GM11168 (cell line): ENCODE measurements around the gene RHBDD2.

Experiments
- in situ Hi-C: fragments of 300-500 bp; cut with MboI; formaldehyde crosslinking; loops from one replicate; pipeline ENCODE4 v1.12.0; 2022; ENCODE audit warnings: low sequenced_read_pairs; ENCODE audit not compliant: unreplicated experiment

Gene RHBDD2

DNA sequence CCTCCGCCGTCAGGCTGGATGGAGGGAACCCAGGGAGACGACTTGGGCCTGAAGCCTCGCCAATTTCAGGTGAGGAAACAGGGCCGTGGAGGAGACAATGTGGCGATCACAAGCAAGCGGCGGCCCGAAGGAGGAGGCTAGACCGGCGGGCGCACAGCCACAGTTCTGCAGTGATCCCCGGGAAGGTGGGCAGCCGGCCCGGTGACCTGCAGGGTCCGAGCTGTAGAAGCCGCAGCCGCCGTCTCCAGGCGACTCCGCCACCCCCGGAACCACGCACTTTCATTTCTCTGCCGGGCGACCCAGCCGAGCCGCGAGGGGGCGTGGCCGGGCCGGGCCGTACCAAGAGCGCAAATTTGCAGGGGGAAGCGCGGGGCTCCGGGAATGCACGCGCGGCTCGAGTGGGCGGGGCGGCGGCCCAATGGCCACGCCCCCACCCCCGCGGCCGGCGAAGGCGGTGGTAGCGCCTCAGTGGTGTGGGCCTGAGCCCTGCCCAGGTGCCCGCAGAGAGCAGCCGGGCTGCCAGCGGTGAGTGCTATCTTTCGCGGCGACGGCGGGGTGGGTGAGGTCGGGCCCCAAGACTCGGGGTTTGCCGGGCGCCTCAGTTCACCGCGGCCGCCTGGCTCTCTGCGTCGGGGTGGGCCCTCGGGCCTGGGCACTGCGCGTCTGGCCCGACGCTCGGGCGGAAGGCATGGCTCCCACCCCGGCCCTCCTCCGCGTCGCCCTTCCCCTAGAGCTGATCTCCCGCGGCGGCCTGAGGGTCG, 36.0 kb downstream of the RHBDD2 start, which contains the start of gene POR:
TSS of gene POR (plus strand) at position 501 of the 761 bp plus-strand sequence. CDS start 38,847 bp downstream, outside the sequence.
- in situ Hi-C loops: no loop called here

DNA sequence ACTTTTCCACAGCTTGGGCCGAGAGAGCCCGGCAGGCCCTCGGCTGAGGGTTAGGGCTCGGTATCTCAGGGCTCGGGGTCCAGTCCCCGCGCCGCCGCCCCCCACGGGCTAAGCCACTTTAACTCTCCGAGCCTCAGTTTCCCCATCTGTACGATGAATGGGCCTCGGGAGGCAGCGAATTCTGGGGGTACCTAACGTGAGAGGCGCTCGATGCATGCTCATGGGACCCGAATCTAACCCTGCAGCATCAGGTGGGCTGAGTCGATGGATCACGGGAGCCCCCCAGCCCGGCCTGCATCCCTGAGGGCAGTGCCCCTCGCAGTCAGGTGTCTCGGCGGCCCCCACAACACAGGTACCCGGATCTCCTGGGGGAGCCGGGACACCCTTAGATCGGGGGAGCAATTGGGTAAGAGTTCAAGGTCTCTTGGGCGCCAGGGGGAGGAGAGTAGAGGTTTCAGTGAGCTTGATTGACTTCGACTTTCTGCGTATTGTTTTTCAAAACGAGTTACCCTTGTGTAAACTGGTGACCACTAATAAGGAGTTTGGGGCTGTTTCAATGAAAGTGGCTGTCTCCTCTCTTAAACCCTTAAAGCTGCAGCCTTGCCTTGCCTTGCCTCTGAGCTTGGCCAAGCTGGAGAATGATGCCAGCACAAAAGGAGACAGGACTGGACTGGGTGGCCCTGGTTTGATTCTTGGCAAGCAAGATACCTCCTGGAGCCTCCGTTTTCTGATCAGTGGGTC, 36.8 kb downstream of the RHBDD2 start:
- in situ Hi-C loops: no loop called here

GRCh38 chr7:75916259-75916658, 37.4 kb downstream of the RHBDD2 start:
- in situ Hi-C loops: no loop called here

DNA sequence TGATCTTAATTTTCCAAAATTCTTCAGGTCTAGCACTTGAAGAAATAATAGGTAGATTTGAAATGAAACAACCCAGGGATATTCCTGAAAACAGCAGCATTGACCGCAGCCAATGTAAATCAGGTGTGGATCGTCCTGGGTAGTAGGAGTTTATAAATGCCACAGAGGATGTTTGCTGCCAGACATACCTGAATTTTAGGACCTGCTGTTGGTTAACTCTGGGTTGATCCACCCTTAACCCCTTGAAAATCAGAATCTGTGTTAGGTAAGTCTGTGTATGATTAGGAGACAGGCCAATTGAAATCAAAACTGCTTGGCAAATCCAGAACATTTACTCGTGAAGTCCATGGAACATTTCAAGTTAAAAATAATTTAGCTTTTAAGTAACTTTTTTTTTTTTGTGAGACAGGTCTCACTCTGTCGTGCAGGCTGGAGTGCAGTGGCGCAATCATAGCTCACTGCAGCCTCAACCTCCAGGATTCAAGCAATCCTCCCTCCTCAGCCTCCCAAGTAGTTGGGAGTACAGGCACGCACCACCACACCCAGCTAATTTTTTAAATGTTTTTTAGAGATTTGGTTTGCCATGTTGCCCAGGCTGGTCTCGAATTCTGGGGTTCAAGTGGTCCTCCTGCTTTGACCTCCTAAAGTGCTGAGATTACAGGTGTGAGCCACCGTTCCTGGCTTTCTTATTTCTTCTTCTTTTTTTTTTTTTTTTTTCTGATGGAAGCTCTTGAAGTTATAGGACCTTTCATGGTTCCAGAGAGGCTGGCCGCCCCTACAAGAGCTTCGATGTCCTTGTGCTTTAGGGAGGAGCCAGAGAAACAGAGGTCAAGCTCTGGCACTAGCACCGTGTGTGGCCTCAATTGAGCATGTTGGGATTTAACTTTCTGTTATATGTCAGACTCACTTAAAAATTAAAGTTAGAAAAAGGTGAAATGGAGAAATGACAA, 38.1 kb downstream of the RHBDD2 start:
- in situ Hi-C loops: no loop called here

DNA sequence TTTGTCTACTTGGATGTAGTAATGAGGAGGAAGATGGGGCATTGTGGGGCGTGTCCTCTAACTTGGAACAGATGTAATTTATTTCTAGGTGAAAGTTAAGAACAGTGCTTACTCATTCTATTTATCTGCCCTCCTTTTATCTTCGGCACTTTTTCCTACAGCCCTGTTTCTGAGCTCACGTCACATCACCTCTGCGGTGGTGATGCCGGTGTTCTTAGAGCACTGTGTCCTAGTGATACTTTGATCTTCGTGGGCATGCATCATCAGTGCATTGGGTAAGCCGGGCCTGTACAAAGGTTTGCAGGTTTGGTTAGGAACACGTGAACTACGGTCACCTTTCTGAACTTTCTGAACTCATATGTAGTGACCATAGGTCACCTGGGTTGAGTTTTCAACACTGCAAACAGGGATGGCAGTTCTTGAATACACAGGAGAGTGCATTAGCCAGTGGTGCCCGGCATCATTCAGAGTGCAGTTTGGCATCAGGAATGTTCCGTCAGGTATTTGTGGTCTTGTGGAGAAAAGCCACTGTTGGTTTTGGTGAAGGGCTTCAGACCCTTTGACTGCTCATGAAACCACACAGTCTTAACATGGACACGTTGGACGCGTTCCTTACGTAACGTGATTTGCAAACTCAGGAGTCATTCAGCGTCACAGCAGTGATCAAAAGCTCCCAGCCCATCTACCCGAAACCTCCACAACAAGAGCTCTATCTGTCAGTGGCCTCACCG, 41.8 kb downstream of the RHBDD2 start:
- in situ Hi-C loops: no loop called here

DNA sequence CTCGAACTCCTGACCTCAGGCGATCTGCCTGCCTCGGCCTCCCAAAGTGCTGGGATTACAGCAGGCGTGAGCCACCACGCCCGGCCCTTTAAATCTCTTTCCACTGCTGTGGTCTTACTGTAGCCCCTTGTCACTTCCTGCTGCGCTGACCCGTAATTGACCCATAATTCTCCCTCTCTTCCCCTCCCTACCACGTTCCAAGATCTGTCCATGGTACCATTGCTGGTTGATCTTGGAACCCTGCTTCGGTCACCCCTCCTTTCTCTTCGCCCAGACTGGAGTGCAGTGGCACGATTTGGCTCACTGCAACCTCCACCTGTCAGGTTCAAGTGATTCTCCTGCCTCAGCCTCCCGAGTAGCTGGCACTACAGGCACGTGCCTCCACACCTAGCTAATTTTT, 42.6 kb downstream of the RHBDD2 start:
- in situ Hi-C loops: no loop called here

DNA sequence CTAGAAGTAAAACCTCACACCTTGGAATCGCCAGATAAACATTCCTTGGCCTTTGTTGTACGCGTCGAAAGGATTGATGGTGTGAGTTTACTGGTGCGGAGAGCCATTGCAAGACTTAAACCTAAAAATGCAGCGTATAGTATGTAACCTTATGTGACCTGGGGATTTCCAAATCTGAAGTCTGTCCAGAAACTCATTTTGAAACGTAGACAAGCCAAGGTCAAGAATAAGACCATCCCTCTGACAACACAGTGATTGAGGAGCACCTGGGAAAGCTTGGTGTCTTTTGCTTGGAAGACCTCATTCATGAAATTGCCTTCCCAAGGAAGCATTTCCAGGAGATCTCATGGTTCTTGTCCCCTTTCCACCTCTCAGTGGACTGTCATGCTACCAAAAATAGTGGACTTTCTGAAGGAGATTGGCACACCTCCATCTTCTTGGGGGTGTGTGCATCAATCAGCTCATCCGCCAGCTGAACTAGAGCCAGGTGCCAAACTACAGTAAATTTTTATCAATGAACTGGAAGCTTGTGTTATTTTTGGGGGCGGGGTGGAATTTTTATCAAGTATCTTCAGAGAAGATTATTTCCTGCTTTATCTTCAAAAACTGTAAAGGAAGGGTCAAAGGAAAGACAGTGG, 44.3 kb downstream of the RHBDD2 start:
- in situ Hi-C loops: no loop called here

DNA sequence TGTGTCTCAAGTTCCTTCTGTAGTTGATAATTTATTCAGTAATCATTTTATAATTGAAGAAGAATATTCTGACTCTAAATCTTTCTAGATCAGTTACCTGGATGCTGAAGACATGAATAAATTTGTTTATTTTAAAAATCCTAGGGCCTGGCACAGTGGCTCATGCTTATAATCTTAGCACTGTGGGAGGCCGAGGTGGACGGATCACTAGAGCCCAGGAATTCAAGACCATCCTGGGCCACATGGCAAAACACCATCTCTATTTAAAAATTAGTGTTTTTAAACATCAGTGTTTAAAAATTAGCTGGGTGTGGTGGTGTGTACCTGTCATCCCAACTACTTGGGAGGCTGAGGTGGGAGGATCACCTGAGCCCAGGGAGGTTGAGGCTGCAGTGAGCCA, 45.4 kb downstream of the RHBDD2 start:
- in situ Hi-C loops: no loop called here

- in situ Hi-C loops: no loop called here
Measured at GRCh38 chr7:75924889-75925288, 46.1 kb downstream of the RHBDD2 start.

DNA sequence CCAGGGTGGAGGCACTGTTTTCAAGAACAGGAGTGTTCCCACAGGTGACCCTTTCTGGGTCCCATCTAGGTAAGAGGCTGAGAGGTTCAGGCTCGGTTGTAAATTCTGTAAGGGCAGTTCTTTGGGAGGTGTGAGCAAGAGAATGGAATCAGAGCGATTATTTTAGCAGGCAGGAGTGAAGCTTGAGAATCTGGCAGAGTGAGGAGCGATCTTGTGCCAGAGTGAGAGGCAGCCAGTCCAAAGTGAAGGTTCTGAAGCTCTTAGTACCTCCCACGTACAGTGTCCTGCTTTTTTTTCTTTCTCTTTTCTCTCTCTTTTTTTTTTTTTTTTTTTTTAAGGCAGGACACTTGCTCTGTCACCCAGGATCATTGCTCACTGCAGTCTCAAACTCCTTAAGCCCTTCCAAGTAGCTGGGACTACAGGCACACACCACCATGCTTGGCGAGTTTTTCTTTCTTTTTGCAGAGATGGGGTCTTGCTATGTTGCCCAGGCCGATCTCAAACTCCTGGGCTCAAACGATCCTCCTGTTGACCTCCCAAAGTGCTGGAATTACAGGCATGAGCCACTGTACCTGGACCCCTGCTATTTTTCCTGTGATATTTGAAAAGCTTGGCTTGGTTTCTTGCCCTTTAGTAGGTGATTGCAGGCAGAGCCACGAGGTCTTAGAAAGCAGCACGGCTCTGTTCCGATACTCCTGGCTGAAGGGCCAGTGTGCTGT, 47.0 kb downstream of the RHBDD2 start:
- in situ Hi-C loops: no loop called here

DNA sequence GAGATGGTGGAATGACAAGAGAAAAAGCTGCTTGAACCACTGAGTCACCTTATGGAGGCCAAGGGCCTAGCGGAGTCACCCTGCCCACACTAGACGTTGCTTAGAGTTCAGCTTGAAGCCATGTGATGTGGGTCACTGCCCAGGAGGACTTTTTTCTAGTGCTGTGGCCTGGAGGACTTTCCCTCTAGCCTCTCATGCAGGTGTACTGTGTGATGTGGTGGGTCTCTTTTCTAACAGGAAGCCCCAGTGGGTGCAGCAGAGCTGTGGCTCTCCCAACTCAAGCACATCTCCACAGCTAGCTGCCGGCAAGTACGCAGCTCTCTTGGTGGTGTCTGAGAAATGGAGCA, 49.7 kb downstream of the RHBDD2 start:
- in situ Hi-C loops: no loop called here

DNA sequence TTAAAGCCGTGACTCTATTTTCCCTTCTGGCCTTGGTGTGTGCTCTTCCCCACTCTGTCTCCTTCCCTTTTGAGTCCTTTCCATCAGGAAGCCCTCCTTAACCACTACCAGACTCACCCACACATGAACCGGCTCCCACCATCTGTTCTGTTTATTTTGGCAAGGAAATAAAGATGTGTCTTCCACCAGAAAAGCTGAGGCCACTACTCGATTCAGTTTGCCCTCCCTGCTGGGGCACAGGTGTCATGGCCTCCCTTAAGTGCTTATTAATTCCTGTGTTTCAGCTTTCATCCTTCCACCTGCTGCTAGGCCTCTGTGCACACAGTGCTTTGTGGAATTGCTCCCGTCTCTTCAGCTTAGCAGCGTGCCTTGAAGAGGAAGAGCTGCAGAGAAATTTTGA, 52.8 kb downstream of the RHBDD2 start:
- in situ Hi-C loops: no loop called here

GRCh38 chr7:75937958-75938786, 59.3 kb downstream of the RHBDD2 start:
- in situ Hi-C loops: no loop called here
